HEK293 (cell line): Measurements from ENCODE around the gene SLC1A6.

ENCODE experiments used
- CTCF ChIA-PET: fragments of 350-600 bp; formaldehyde crosslinking; extraction: SDS; loops from one replicate; lab custom pipeline; 2021; ENCODE audit warnings: antibody characterized with exemption; lab: Yijun Ruan, JAX
- POLR2A ChIA-PET: fragments of 300-600 bp; formaldehyde crosslinking; extraction: SDS; loops from one replicate; lab custom pipeline; 2020; ENCODE audit warnings: antibody characterized with exemption, inconsistent platforms; lab: Yijun Ruan, JAX
- H3K27ac ChIP-seq: fragments of 200-500 bp; sonication (Bioruptor generic); 2 replicates; pipeline ENCODE4 v1.5.1; 2014; ENCODE audit warnings: low read depth, low read length, control low read depth, inconsistent platforms; ENCODE audit errors: extremely low read depth
- H3K36me3 ChIP-seq, 2 experiments: fragments of 200-500 bp in 1 of 2; sonication (Bioruptor generic) in 1 of 2; 1 replicate in 1 of 2; 2 replicates in 1 of 2; pipeline ENCODE4 v1.5.1; 2014 to 2017; ENCODE audit warnings: inconsistent platforms in 2 of 2, low read length in 2 of 2; ENCODE audit not compliant: control insufficient read depth in 2 of 2, insufficient read depth in 1 of 2
- H3K4me1 ChIP-seq: fragments of 200-500 bp; sonication (Bioruptor generic); 2 replicates; pipeline ENCODE4 v1.5.1; 2014; ENCODE audit warnings: mild to moderate bottlenecking, low read length, inconsistent platforms; ENCODE audit not compliant: control insufficient read depth, insufficient read depth
- H3K4me3 ChIP-seq: 2 replicates; pipeline ENCODE4 v1.5.1; 2011; ENCODE audit warnings: low read depth, mild to moderate bottlenecking, control low read depth, low read length, moderate library complexity
- H3K9me3 ChIP-seq: fragments of 200-500 bp; sonication (Bioruptor generic); 2 replicates; pipeline ENCODE4 v1.5.1; 2014; ENCODE audit warnings: low read depth, low read length, inconsistent platforms; ENCODE audit not compliant: control insufficient read depth, insufficient read depth
- FEZF1 ChIP-seq: fragments of 450-650 bp; formaldehyde crosslinking; IDR thresholded peaks from 2 replicates; pipeline ENCODE4 v1.5.1; 2016; ENCODE audit warnings: missing biosample characterization, missing genetic modification characterization
- GFI1B ChIP-seq: fragments of 450-650 bp; formaldehyde crosslinking; IDR thresholded peaks from 2 replicates; pipeline ENCODE4 v1.5.1; 2016; ENCODE audit warnings: missing biosample characterization, missing genetic modification characterization
- IKZF3 ChIP-seq: fragments of 450-650 bp; IDR thresholded peaks from 2 replicates; pipeline ENCODE4 v1.5.0; 2018; ENCODE audit warnings: missing biosample characterization, mild to moderate bottlenecking, missing genetic modification characterization, moderate library complexity
- KLF10 ChIP-seq: fragments of 450-650 bp; IDR thresholded peaks from 2 replicates; pipeline ENCODE4 v1.5.1; 2018; ENCODE audit warnings: missing biosample characterization, mild to moderate bottlenecking, missing genetic modification characterization
- TSHZ1 ChIP-seq: fragments of 450-650 bp; formaldehyde crosslinking; IDR thresholded peaks from 2 replicates; pipeline ENCODE4 v1.5.1; 2016; ENCODE audit warnings: missing biosample characterization, missing genetic modification characterization, borderline replicate concordance
- ZBTB10 ChIP-seq: fragments of 450-650 bp; formaldehyde crosslinking; IDR thresholded peaks from 2 replicates; pipeline ENCODE4 v1.5.1; 2016; ENCODE audit warnings: missing biosample characterization, missing genetic modification characterization
- ZBTB48 ChIP-seq: fragments of 450-650 bp; formaldehyde crosslinking; IDR thresholded peaks from 2 replicates; pipeline ENCODE4 v1.5.1; 2016; ENCODE audit warnings: missing biosample characterization, missing genetic modification characterization
- ZFP3 ChIP-seq: fragments of 450-650 bp; formaldehyde crosslinking; IDR thresholded peaks from 2 replicates; pipeline ENCODE4 v1.5.1; 2016; ENCODE audit warnings: low read depth, missing biosample characterization, missing genetic modification characterization
- ZNF112 ChIP-seq: fragments of 450-650 bp; formaldehyde crosslinking; IDR thresholded peaks from 2 replicates; pipeline ENCODE4 v1.5.0; 2017; ENCODE audit warnings: missing biosample characterization, missing genetic modification characterization
- ZNF114 ChIP-seq: fragments of 450-650 bp; formaldehyde crosslinking; IDR thresholded peaks from 2 replicates; pipeline ENCODE4 v1.5.0; 2017; ENCODE audit warnings: missing biosample characterization, missing genetic modification characterization
- ZNF133 ChIP-seq: fragments of 450-650 bp; formaldehyde crosslinking; IDR thresholded peaks from 2 replicates; pipeline ENCODE4 v1.5.1; 2016; ENCODE audit warnings: missing biosample characterization, missing genetic modification characterization
- ZNF184 ChIP-seq: fragments of 450-650 bp; IDR thresholded peaks from 2 replicates; pipeline ENCODE4 v1.5.1; 2018; ENCODE audit warnings: missing biosample characterization, mild to moderate bottlenecking, missing genetic modification characterization
- ZNF23 ChIP-seq: fragments of 450-650 bp; formaldehyde crosslinking; IDR thresholded peaks from 2 replicates; pipeline ENCODE4 v1.5.1; 2016; ENCODE audit warnings: missing biosample characterization, missing genetic modification characterization, borderline replicate concordance
- ZNF24 ChIP-seq: fragments of 450-650 bp; formaldehyde crosslinking; IDR thresholded peaks from 2 replicates; pipeline ENCODE4 v1.5.1; 2016; ENCODE audit warnings: missing biosample characterization, missing genetic modification characterization
- ZNF280C ChIP-seq: fragments of 450-650 bp; formaldehyde crosslinking; IDR thresholded peaks from 2 replicates; pipeline ENCODE4 v1.5.1; 2016; ENCODE audit warnings: missing biosample characterization, missing genetic modification characterization
- ZNF423 ChIP-seq: fragments of 450-650 bp; formaldehyde crosslinking; IDR thresholded peaks from 2 replicates; pipeline ENCODE4 v1.5.1; 2016; ENCODE audit warnings: missing biosample characterization, missing genetic modification characterization
- ZNF510 ChIP-seq: fragments of 450-650 bp; formaldehyde crosslinking; IDR thresholded peaks from 2 replicates; pipeline ENCODE4 v1.5.1; 2018; ENCODE audit warnings: mild to moderate bottlenecking, missing genetic modification characterization, missing biosample characterization; ENCODE audit not compliant: insufficient replicate concordance
- ZNF707 ChIP-seq: fragments of 450-650 bp; formaldehyde crosslinking; IDR thresholded peaks from 2 replicates; pipeline ENCODE4 v1.5.1; 2016; ENCODE audit warnings: missing biosample characterization, missing genetic modification characterization
- ZNF830 ChIP-seq: fragments of 450-650 bp; IDR thresholded peaks from 2 replicates; pipeline ENCODE4 v1.5.0; 2018; ENCODE audit warnings: missing biosample characterization, missing genetic modification characterization, low read depth, mild to moderate bottlenecking, moderate library complexity
- ZSCAN30 ChIP-seq: fragments of 450-650 bp; IDR thresholded peaks from 2 replicates; pipeline ENCODE4 v1.5.1; 2018; ENCODE audit warnings: missing biosample characterization, mild to moderate bottlenecking, missing genetic modification characterization, moderate library complexity
- TF ChIP-seq, protein P1 (sequence below): fragments of 450-650 bp; formaldehyde crosslinking; IDR thresholded peaks from 2 replicates; pipeline ENCODE4 v1.5.1; 2017; ENCODE audit warnings: missing biosample characterization, missing genetic modification characterization
- TF ChIP-seq, protein P2 (sequence below): fragments of 450-650 bp; formaldehyde crosslinking; IDR thresholded peaks from 2 replicates; pipeline ENCODE4 v1.5.1; 2016; ENCODE audit warnings: missing biosample characterization, missing genetic modification characterization

Gene SLC1A6

GRCh38 chr19:15008308-15008707 lies 28.6 kb upstream of the SLC1A6 start:
- no peaks in the 10 kb centered on the region for H3K4me1 ChIP-seq
- CTCF ChIA-PET = no interaction called here

GRCh38 chr19:14997981-14998380 lies 18.3 kb upstream of the SLC1A6 start:
- TF ChIP-seq KLF10 (tag by site-specific recombination) = no peak
- TF ChIP-seq ZNF280C (tag by site-specific recombination) = no peak
- no peak for TF ChIP-seq ZSCAN30 (tag by site-specific recombination)
- no peak for TF ChIP-seq ZNF830
- TF ChIP-seq ZNF707 = no peak
- TF ChIP-seq ZNF184 (tag by site-specific recombination) = no peak
- no peak for TF ChIP-seq ZBTB10 (tag by site-specific recombination)
- TF ChIP-seq ZNF114 (tag by site-specific recombination) = no peak
- TF ChIP-seq GFI1B (tag by site-specific recombination) = no peak
- no peak for TF ChIP-seq ZNF23 (tag by site-specific recombination)
- TF ChIP-seq ZNF133 (tag by site-specific recombination) = no peak
- no peak for TF ChIP-seq ZNF423 (tag by site-specific recombination)
- no peak for TF ChIP-seq ZNF24
- no peak for TF ChIP-seq ZBTB48
- TF ChIP-seq, protein P1, sequence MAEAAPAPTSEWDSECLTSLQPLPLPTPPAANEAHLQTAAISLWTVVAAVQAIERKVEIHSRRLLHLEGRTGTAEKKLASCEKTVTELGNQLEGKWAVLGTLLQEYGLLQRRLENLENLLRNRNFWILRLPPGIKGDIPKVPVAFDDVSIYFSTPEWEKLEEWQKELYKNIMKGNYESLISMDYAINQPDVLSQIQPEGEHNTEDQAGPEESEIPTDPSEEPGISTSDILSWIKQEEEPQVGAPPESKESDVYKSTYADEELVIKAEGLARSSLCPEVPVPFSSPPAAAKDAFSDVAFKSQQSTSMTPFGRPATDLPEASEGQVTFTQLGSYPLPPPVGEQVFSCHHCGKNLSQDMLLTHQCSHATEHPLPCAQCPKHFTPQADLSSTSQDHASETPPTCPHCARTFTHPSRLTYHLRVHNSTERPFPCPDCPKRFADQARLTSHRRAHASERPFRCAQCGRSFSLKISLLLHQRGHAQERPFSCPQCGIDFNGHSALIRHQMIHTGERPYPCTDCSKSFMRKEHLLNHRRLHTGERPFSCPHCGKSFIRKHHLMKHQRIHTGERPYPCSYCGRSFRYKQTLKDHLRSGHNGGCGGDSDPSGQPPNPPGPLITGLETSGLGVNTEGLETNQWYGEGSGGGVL (tag by site-specific recombination) = no peak
- no peak for TF ChIP-seq ZNF112 (tag by site-specific recombination)
- TF ChIP-seq TSHZ1 (tag by site-specific recombination) = no peak
- TF ChIP-seq IKZF3 (tag by site-specific recombination) = no peak
- no peak for TF ChIP-seq ZNF510 (tag by site-specific recombination)
- Histone ChIP-seq H3K4me1 (no peaks in the 10 kb centered on the region), H3K36me3 (no peaks in the 10 kb centered on the region), H3K4me3 (no peak overlapping the region), H3K9me3 (no peaks in the 10 kb centered on the region), H3K27ac (no peak overlapping the region)
- ChIA-PET POLR2A (no interaction called here), CTCF (no interaction called here)

More at GRCh38 chr19:15008308-15008707, 28.6 kb upstream of the SLC1A6 start:
- POLR2A ChIA-PET = no interaction called here
- H3K9me3 ChIP-seq = no peaks in the 10 kb centered on the region
- H3K4me3 ChIP-seq = no peak overlapping the region
- H3K27ac ChIP-seq = no peak overlapping the region
- H3K36me3 ChIP-seq = no peaks in the 10 kb centered on the region
- TF ChIP-seq, protein P2, sequence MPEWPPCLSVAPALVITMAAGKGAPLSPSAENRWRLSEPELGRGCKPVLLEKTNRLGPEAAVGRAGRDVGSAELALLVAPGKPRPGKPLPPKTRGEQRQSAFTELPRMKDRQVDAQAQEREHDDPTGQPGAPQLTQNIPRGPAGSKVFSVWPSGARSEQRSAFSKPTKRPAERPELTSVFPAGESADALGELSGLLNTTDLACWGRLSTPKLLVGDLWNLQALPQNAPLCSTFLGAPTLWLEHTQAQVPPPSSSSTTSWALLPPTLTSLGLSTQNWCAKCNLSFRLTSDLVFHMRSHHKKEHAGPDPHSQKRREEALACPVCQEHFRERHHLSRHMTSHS (tag by site-specific recombination) = no peak
- no peak for TF ChIP-seq FEZF1
- no peak for TF ChIP-seq ZFP3 (tag by site-specific recombination)
- TF ChIP-seq, all 188 proteins: peak for 0
